Measurements from ENCODE around the gene TERB1.
A peak's percentile ranks its signal among the peaks of the same experiment; 100 is the strongest.

The TERB1 gene

GRCh38 chr16:66786551-66786950 is 14.8 kb downstream of the TERB1 start:
- no peaks in the 10 kb centered on the region for H3K9me3 ChIP-seq (ENCODE audit: insufficient read depth, low read depth, low read length)
- H3K79me2 ChIP-seq (ENCODE audit: insufficient read depth, low read length), result no peaks in the 10 kb centered on the region
- no peak overlapping the region for H2AFZ ChIP-seq (ENCODE audit: low read length)
- no peak overlapping the region for H3K4me3 ChIP-seq (ENCODE audit: low read length, poor library complexity, severe bottlenecking)
- H3K27me3 ChIP-seq (ENCODE audit: insufficient read depth, low read length, poor library complexity, severe bottlenecking), result no peaks in the 10 kb centered on the region
- no peaks in the 10 kb centered on the region for H3K9me2 ChIP-seq (replicated peaks; ENCODE audit: low read depth, low read length)
- H3K4me2 ChIP-seq (ENCODE audit: low read depth, low read length, poor library complexity, severe bottlenecking), result no peak overlapping the region
- no peaks in the 10 kb centered on the region for H3K4me1 ChIP-seq (ENCODE audit: insufficient read depth, low read length, poor library complexity, severe bottlenecking)
- H4K20me1 ChIP-seq (ENCODE audit: insufficient read depth, low read length, poor library complexity, severe bottlenecking), result no peaks in the 10 kb centered on the region
- no peak overlapping the region for H3K9ac ChIP-seq (ENCODE audit: low read depth, low read length, poor library complexity, severe bottlenecking)
- H3K36me3 ChIP-seq (ENCODE audit: insufficient read depth, low read length), result no peaks in the 10 kb centered on the region
- no peak for TF ChIP-seq CTCF (conservative IDR thresholded peaks at IDR 0.05; ENCODE audit: low read length)
- TF ChIP-seq EZH2phosphoT487 (IDR thresholded peaks at IDR 0.05; ENCODE audit: borderline replicate concordance), result no peak
- no peaks in the 10 kb centered on the region for H3F3A ChIP-seq (ENCODE audit: low read depth)

- Histone ChIP-seq H3K4me3 (ENCODE audit: low read length, poor library complexity, severe bottlenecking) (no peak overlapping the region), H3K9me2 (replicated peaks; ENCODE audit: low read depth, low read length) (no peaks in the 10 kb centered on the region), H2AFZ (ENCODE audit: low read length) (peak overlapping the region; percentile 66; the same call in 1 of the 2 replicates), H4K20me1 (ENCODE audit: insufficient read depth, low read length, poor library complexity, severe bottlenecking) (no peaks in the 10 kb centered on the region), H3K4me1 (ENCODE audit: insufficient read depth, low read length, poor library complexity, severe bottlenecking) (no peaks in the 10 kb centered on the region), H3K9ac (ENCODE audit: low read depth, low read length, poor library complexity, severe bottlenecking) (no peak overlapping the region), H3F3A (ENCODE audit: low read depth) (no peaks in the 10 kb centered on the region), H3K9me3 (ENCODE audit: insufficient read depth, low read depth, low read length) (no peaks in the 10 kb centered on the region), H3K79me2 (ENCODE audit: insufficient read depth, low read length) (no peaks in the 10 kb centered on the region), H3K36me3 (ENCODE audit: insufficient read depth, low read length) (no peaks in the 10 kb centered on the region), H3K4me2 (ENCODE audit: low read depth, low read length, poor library complexity, severe bottlenecking) (no peak overlapping the region), H3K27me3 (ENCODE audit: insufficient read depth, low read length, poor library complexity, severe bottlenecking) (no peaks in the 10 kb centered on the region)
- TF ChIP-seq EZH2phosphoT487 (IDR thresholded peaks at IDR 0.05; ENCODE audit: borderline replicate concordance) (no peak), CTCF (conservative IDR thresholded peaks at IDR 0.05; ENCODE audit: low read length) (no peak)
These were observed 24.9 kb downstream of the TERB1 start for GRCh38 chr16:66776457-66776856.

GRCh38 chr16:66774981-66775380 is 26.4 kb downstream of the TERB1 start:
- H3F3A ChIP-seq (ENCODE audit: low read depth), result no peaks in the 10 kb centered on the region
- H3K9me2 ChIP-seq (replicated peaks; ENCODE audit: low read depth, low read length), result no peaks in the 10 kb centered on the region
- no peak overlapping the region for H3K9ac ChIP-seq (ENCODE audit: low read depth, low read length, poor library complexity, severe bottlenecking)
- no peaks in the 10 kb centered on the region for H3K79me2 ChIP-seq (ENCODE audit: insufficient read depth, low read length)
- no peak overlapping the region for H2AFZ ChIP-seq (ENCODE audit: low read length)
- no peaks in the 10 kb centered on the region for H3K27me3 ChIP-seq (ENCODE audit: insufficient read depth, low read length, poor library complexity, severe bottlenecking)
- H3K36me3 ChIP-seq (ENCODE audit: insufficient read depth, low read length), result no peaks in the 10 kb centered on the region
- no peak overlapping the region for H3K4me3 ChIP-seq (ENCODE audit: low read length, poor library complexity, severe bottlenecking)
- no peaks in the 10 kb centered on the region for H4K20me1 ChIP-seq (ENCODE audit: insufficient read depth, low read length, poor library complexity, severe bottlenecking)
- H3K9me3 ChIP-seq (ENCODE audit: insufficient read depth, low read depth, low read length), result no peaks in the 10 kb centered on the region
- TF ChIP-seq EZH2phosphoT487 (IDR thresholded peaks at IDR 0.05; ENCODE audit: borderline replicate concordance) (no peak), CTCF (conservative IDR thresholded peaks at IDR 0.05; ENCODE audit: low read length) (no peak)
- no peaks in the 10 kb centered on the region for H3K4me1 ChIP-seq (ENCODE audit: insufficient read depth, low read length, poor library complexity, severe bottlenecking)
- H3K4me2 ChIP-seq (ENCODE audit: low read depth, low read length, poor library complexity, severe bottlenecking), result no peak overlapping the region

Measured in Loucy (cell line).